Naive thymus-derived CD8-positive, alpha-beta T cell (primary cell): ENCODE results near the gene ZNF587. TPM values are rescaled to one million over a fixed set of nuclear protein-coding genes. Genes with fewer than 3 reads are reported as not detected.
"Not testable (repeated sequence)": the region's sequence is repeated elsewhere in the genome, so short reads cannot be mapped to it uniquely, and the experiment has no call there.

ENCODE experiments used
- ATAC-seq, 2 donors: fragments of 150-1000 bp; cut with Tn5 transposase in 1 of 2; sonication (Bioruptor Pico), chemical (Tn5 transposase) in 1 of 2; 1 replicate in 1 of 2; 2 replicates in 1 of 2; pipeline ENCODE4 v1.10.0; 2021; ENCODE audit warnings: mild to moderate bottlenecking in 2 of 2, moderate library complexity in 2 of 2
- POLR2A ChIA-PET: fragments of 350-600 bp; sonication (Branson Sonifier 250); formaldehyde crosslinking; loops from one replicate; lab custom pipeline; 2021; ENCODE audit warnings: antibody characterized with exemption; lab: Charles Lee
- DNase-seq, 10 donors: peaks; one replicate each; pipeline versions ENCODE4 v3.0.0 to v3.0.0-alpha.2; 2020 to 2022
- H3K27ac Mint-ChIP-seq, 10 donors: one replicate each; pipeline ENCODE4 v1.8.0; 2020 to 2022; ENCODE audit warnings: mild to moderate bottlenecking in 10 of 10, mixed read lengths in 10 of 10, moderate library complexity in 4 of 10, inconsistent platforms in 1 of 10
- H3K27me3 Mint-ChIP-seq, 5 donors: one replicate each; pipeline ENCODE4 v1.8.0; 2021 to 2022; ENCODE audit warnings: mixed read lengths in 5 of 5
- H3K36me3 Mint-ChIP-seq, 3 donors: one replicate each; pipeline ENCODE4 v1.8.0; 2020 to 2022; ENCODE audit warnings: mixed read lengths in 3 of 3, mild to moderate bottlenecking in 2 of 3, inconsistent platforms in 1 of 3
- H3K4me1 Mint-ChIP-seq, 4 donors: one replicate each; pipeline ENCODE4 v1.8.0; 2021 to 2022; ENCODE audit warnings: mixed read lengths in 4 of 4
- H3K4me3 Mint-ChIP-seq, 10 donors: one replicate each; pipeline ENCODE4 v1.8.0; 2020 to 2022; ENCODE audit warnings: mild to moderate bottlenecking in 10 of 10, mixed read lengths in 10 of 10, moderate library complexity in 6 of 10, inconsistent platforms in 1 of 10
- H3K9me3 Mint-ChIP-seq, 9 donors: one replicate each; pipeline ENCODE4 v1.8.0; 2020 to 2022; ENCODE audit warnings: mixed read lengths in 9 of 9, mild to moderate bottlenecking in 3 of 9, inconsistent platforms in 1 of 9, moderate library complexity in 1 of 9
- polyA plus RNA-seq, 3 donors: library from polyadenylated mRNA; unstranded; fragments of 300-500 nt; fragmentation: Illumina TruSeq; gene quantifications; one replicate each; pipeline ENCODE4 v1.2.3, GENCODE V29; 2021
- total RNA-seq, 8 experiments: library from RNA in 2 of 8; stranded (reverse) in 2 of 8; gene quantifications; one replicate each; pipeline ENCODE4 v1.2.3 and lab custom pipeline; 2021 to 2026

Gene ZNF587
- total and polyA plus RNA-seq, 5 experiments from 2014 or later: 1.3 to 69.2 (median 7.4) TPM

GRCh38 chr19:57814505-57815246 is 35.0 kb upstream of the ZNF587 start, which contains the start of gene ZNF552:
ZNF552 (minus strand) TSS chr19:57814913; CDS start chr19:57814743, 170 bp downstream.
- no peaks in the 10 kb centered on the region for H3K9me3 Mint-ChIP-seq
- ATAC-seq: peak; percentile 79 to 82
- no peaks in the 10 kb centered on the region for H3K27me3 Mint-ChIP-seq
- peak within 1 kb of the TSS; percentile 91 to 99 (median 96) for H3K4me3 Mint-ChIP-seq
- DNase-seq: peak; percentile 59 to 88 (median 76)
- H3K36me3 Mint-ChIP-seq: peaks cover 0 to 20% (median 12%) of the 10 kb centered on the region in 3 donors
- H3K4me1 Mint-ChIP-seq: peaks cover 15 to 60% (median 56%) of the 10 kb centered on the region in 4 donors
- POLR2A ChIA-PET: interaction anchor here (0.8 to 1.6 kb wide), 7 partner anchors 34 to 661 kb away, joined by 3 to 6 read pairs (median 5); partner anchors contain the start of genes ZNF154, ZNF551, ZNF586 and ZNF776
- peak within 1 kb of the TSS; percentile 91 to 99 (median 98) for H3K27ac Mint-ChIP-seq

- Mint-ChIP-seq H3K4me1 (peaks cover 17 to 64% (median 57%) of the 10 kb centered on the region in 4 donors), H3K27me3 (no peaks in the 10 kb centered on the region), H3K9me3 (no peaks in the 10 kb centered on the region)
These were observed 34.2 kb upstream of the ZNF587 start for GRCh38 chr19:57815247-57816075.

GRCh38 chr19:57816652-57817051 is 33.0 kb upstream of the ZNF587 start:
- no peaks in the 10 kb centered on the region for H3K9me3 Mint-ChIP-seq
- peak overlapping the region in 4 of 10 donors; percentile 10 to 78 (median 27) for H3K27ac Mint-ChIP-seq
- H3K4me3 Mint-ChIP-seq: peak overlapping the region in 3 of 10 donors; percentile 13 to 55 (median 27)
- POLR2A ChIA-PET: no interaction called here
- no peaks in the 10 kb centered on the region for H3K27me3 Mint-ChIP-seq
- no peak for ATAC-seq
- DNase-seq: no peak
- H3K4me1 Mint-ChIP-seq: peaks cover 24 to 68% (median 60%) of the 10 kb centered on the region in 4 donors
- H3K36me3 Mint-ChIP-seq: peaks cover 0 to 5% (median 1%) of the 10 kb centered on the region in 3 donors

More at GRCh38 chr19:57815247-57816075, 34.2 kb upstream of the ZNF587 start:
- Mint-ChIP-seq H3K27ac (peak overlapping the region; percentile 91 to 99 (median 98)), H3K4me3 (peak overlapping the region; percentile 91 to 99 (median 96)), H3K36me3 (peaks cover 0 to 12% (median 5%) of the 10 kb centered on the region in 3 donors)
- no peak for DNase-seq
- no peak for ATAC-seq
- POLR2A ChIA-PET: interaction anchor here (0.8 to 1.6 kb wide), 7 partner anchors 34 to 660 kb away, joined by 3 to 6 read pairs (median 5); partner anchors contain the start of genes ZNF154, ZNF551, ZNF586 and ZNF776

- Mint-ChIP-seq H3K4me3 (peak overlapping the region in 5 of 10 donors; percentile 28 to 96 (median 54)), H3K4me1 (peaks cover 28 to 68% (median 58%) of the 10 kb centered on the region in 4 donors), H3K36me3 (peaks cover 0 to 11% (median 7%) of the 10 kb centered on the region in 3 donors), H3K9me3 (no peaks in the 10 kb centered on the region), H3K27ac (no peak overlapping the region), H3K27me3 (no peaks in the 10 kb centered on the region)
- ATAC-seq: no peak
- no peak for DNase-seq
- POLR2A ChIA-PET: interaction anchor here (0.6 to 2.6 kb wide), 3 partner anchors 32 to 382 kb away, joined by 3 to 13 read pairs (median 13); partner anchors contain the start of genes ZNF587 and ZNF671
These were observed 31.7 kb upstream of the ZNF587 start for GRCh38 chr19:57817976-57818375.

GRCh38 chr19:57818378-57818777 is 31.3 kb upstream of the ZNF587 start:
- POLR2A ChIA-PET: interaction anchor here (0.7 to 2.6 kb wide), 6 partner anchors 31 to 626 kb away, joined by 4 to 13 read pairs (median 10); partner anchors contain the start of genes ZNF551, ZNF586, ZNF587 and ZNF671
- H3K36me3 Mint-ChIP-seq: peaks cover 0 to 12% (median 6%) of the 10 kb centered on the region in 3 donors
- no peaks in the 10 kb centered on the region for H3K9me3 Mint-ChIP-seq
- H3K27ac Mint-ChIP-seq: peak overlapping the region in 6 of 10 donors; percentile 27 to 94 (median 54)
- H3K27me3 Mint-ChIP-seq: no peaks in the 10 kb centered on the region
- peaks cover 31 to 68% (median 58%) of the 10 kb centered on the region in 4 donors for H3K4me1 Mint-ChIP-seq
- H3K4me3 Mint-ChIP-seq: peak overlapping the region; percentile 0 to 98 (median 76)
- DNase-seq: no peak
- no peak for ATAC-seq

GRCh38 chr19:57819475-57820148 is 30.0 kb upstream of the ZNF587 start:
- POLR2A ChIA-PET: interaction anchor here (0.6 to 2.6 kb wide), 12 partner anchors 14 to 495 kb away, joined by 3 to 13 read pairs (median 5); partner anchors contain the start of genes ZNF417, ZNF551, ZNF586 and ZNF587
- Mint-ChIP-seq H3K36me3 (peaks cover 0 to 15% (median 6%) of the 10 kb centered on the region in 3 donors), H3K27ac (peak overlapping the region; percentile 94 to 99 (median 99)), H3K4me3 (peak overlapping the region; percentile 94 to 99 (median 98)), H3K27me3 (no peaks in the 10 kb centered on the region), H3K9me3 (no peaks in the 10 kb centered on the region), H3K4me1 (peaks cover 36 to 69% (median 60%) of the 10 kb centered on the region in 4 donors)
- peak; percentile 57 to 91 (median 82) for DNase-seq
- ATAC-seq: peak; percentile 86

- Mint-ChIP-seq H3K36me3 (peaks cover 0 to 19% (median 6%) of the 10 kb centered on the region in 3 donors), H3K9me3 (no peaks in the 10 kb centered on the region), H3K27me3 (no peaks in the 10 kb centered on the region), H3K4me1 (peaks cover 31 to 61% (median 54%) of the 10 kb centered on the region in 4 donors), H3K27ac (peak overlapping the region; percentile 94 to 99 (median 99)), H3K4me3 (peak overlapping the region; percentile 94 to 99 (median 98))
- ATAC-seq: no peak
- POLR2A ChIA-PET: interaction anchor here (1.5 to 2.2 kb wide), 2 partner anchors 20 to 67 kb away, joined by 7 to 10 read pairs; no protein-coding TSS in a partner anchor
- no peak for DNase-seq
These were observed 29.1 kb upstream of the ZNF587 start for GRCh38 chr19:57820599-57820998.

GRCh38 chr19:57821095-57821494 is 28.6 kb upstream of the ZNF587 start:
- POLR2A ChIA-PET: not testable (repeated sequence)

GRCh38 chr19:57821501-57821900 is 28.2 kb upstream of the ZNF587 start:
- Mint-ChIP-seq H3K27ac (peak overlapping the region in 3 of 10 donors; percentile 6 to 77 (median 9)), H3K4me1 (peaks cover 34 to 61% (median 53%) of the 10 kb centered on the region in 4 donors), H3K36me3 (peaks cover 0 to 25% (median 10%) of the 10 kb centered on the region in 3 donors), H3K4me3 (peak overlapping the region in 6 of 10 donors; percentile 19 to 99 (median 95))
- DNase-seq, H3K27me3 Mint-ChIP-seq, H3K9me3 Mint-ChIP-seq, ATAC-seq, POLR2A ChIA-PET: not testable (repeated sequence)

More at GRCh38 chr19:57821095-57821494, 28.6 kb upstream of the ZNF587 start:
- DNase-seq, H3K27me3 Mint-ChIP-seq, H3K9me3 Mint-ChIP-seq, ATAC-seq: not testable (repeated sequence)
- H3K4me3 Mint-ChIP-seq: peak overlapping the region; percentile 94 to 99 (median 98)
- H3K4me1 Mint-ChIP-seq: peaks cover 33 to 61% (median 53%) of the 10 kb centered on the region in 4 donors
- H3K27ac Mint-ChIP-seq: peak overlapping the region; percentile 68 to 99 (median 98)
- H3K36me3 Mint-ChIP-seq: peaks cover 0 to 22% (median 10%) of the 10 kb centered on the region in 3 donors

GRCh38 chr19:57823155-57823554 is 26.5 kb upstream of the ZNF587 start:
- DNase-seq, ATAC-seq, POLR2A ChIA-PET, H3K9me3 Mint-ChIP-seq, H3K27me3 Mint-ChIP-seq: not testable (repeated sequence)
- H3K4me1 Mint-ChIP-seq: peaks cover 39 to 67% (median 60%) of the 10 kb centered on the region in 4 donors
- H3K4me3 Mint-ChIP-seq: peak overlapping the region in 4 of 10 donors; percentile 22 to 53 (median 44)
- peaks cover 0 to 34% (median 12%) of the 10 kb centered on the region in 3 donors for H3K36me3 Mint-ChIP-seq
- H3K27ac Mint-ChIP-seq: peak overlapping the region in 7 of 10 donors; percentile 9 to 75 (median 26)

GRCh38 chr19:57823608-57824007 is 26.1 kb upstream of the ZNF587 start:
- POLR2A ChIA-PET, H3K9me3 Mint-ChIP-seq, DNase-seq, H3K27me3 Mint-ChIP-seq, ATAC-seq: not testable (repeated sequence)
- H3K4me3 Mint-ChIP-seq: peak overlapping the region in 1 of 10 donors; percentile 41
- peaks cover 39 to 67% (median 58%) of the 10 kb centered on the region in 4 donors for H3K4me1 Mint-ChIP-seq
- H3K27ac Mint-ChIP-seq: peak overlapping the region in 9 of 10 donors; percentile 10 to 75 (median 27)
- H3K36me3 Mint-ChIP-seq: peaks cover 0 to 35% (median 12%) of the 10 kb centered on the region in 3 donors
